ENCODE results near the gene HNRNPA0. TPM values are rescaled to one million over a fixed set of nuclear protein-coding genes. Genes with fewer than 3 reads are reported as not detected.

Gene HNRNPA0
- total RNA-seq, 1 experiment from 2014 or later = 38.9 TPM

- TF ChIP-seq, protein P1, sequence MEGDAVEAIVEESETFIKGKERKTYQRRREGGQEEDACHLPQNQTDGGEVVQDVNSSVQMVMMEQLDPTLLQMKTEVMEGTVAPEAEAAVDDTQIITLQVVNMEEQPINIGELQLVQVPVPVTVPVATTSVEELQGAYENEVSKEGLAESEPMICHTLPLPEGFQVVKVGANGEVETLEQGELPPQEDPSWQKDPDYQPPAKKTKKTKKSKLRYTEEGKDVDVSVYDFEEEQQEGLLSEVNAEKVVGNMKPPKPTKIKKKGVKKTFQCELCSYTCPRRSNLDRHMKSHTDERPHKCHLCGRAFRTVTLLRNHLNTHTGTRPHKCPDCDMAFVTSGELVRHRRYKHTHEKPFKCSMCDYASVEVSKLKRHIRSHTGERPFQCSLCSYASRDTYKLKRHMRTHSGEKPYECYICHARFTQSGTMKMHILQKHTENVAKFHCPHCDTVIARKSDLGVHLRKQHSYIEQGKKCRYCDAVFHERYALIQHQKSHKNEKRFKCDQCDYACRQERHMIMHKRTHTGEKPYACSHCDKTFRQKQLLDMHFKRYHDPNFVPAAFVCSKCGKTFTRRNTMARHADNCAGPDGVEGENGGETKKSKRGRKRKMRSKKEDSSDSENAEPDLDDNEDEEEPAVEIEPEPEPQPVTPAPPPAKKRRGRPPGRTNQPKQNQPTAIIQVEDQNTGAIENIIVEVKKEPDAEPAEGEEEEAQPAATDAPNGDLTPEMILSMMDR (IDR thresholded peaks at IDR 0.05 in 2 of 3, conservative IDR thresholded peaks at IDR 0.05 in 1 of 3; ENCODE audit: borderline replicate concordance in 1 of 3, insufficient read depth in 1 of 3, low read depth in 2 of 3, low read length in 2 of 3) = no peak
- TF ChIP-seq EZH2 (IDR thresholded peaks at IDR 0.05) (no peak), TCF7L2 (IDR thresholded peaks at IDR 0.05; ENCODE audit: borderline replicate concordance, extremely low read depth, insufficient read depth, insufficient read length) (no peak), POLR2AphosphoS5 (IDR thresholded peaks at IDR 0.05; ENCODE audit: low read depth, low read length) (no peak)
Observed at GRCh38 chr5:137796279-137796678, 42.1 kb upstream of the HNRNPA0 start (continued).

DNA sequence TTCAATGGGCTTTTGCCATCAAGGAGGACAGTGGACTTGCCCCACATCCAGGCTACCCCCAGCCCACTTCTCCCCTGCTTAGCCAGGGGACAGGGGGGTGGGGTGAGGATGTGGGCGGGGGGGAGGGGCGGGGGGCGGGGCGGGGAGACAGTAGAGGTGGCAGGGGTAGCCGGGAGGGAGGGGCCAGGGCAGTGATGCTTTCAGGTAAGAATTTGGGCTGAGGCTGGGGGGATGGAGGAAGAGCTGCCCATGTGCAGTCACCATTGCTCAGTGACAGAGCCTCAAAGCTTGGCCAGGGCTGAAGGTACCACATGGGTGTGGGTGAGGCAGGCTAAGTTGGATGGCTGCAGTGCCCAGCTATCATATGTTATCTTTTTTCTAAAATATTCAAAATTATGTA lies 40.7 kb upstream of the HNRNPA0 start:
- ChIA-PET RAD21 (ENCODE audit: low non-redundant PET in 1 of 2, low total read pairs in 2 of 2, uncharacterized antibody in 2 of 2, unreplicated experiment in 2 of 2) (no interaction called here), CTCF (interaction anchor here (1.7 kb wide), 1 partner anchor 16 kb away, joined by 8 read pairs; no protein-coding TSS in a partner anchor)
- no TSS peak for BruUV-seq (replicated peaks)

More for the DNA sequence above, 40.7 kb upstream of the HNRNPA0 start:
- intact Hi-C loops (cut with micrococcal nuclease) = no loop called here
- Histone ChIP-seq H2AFZ (ENCODE audit: low read depth, low read length, poor library complexity, severe bottlenecking) (no peak overlapping the region), H3K27me3 (ENCODE audit: insufficient read depth, low read length) (no peaks in the 10 kb centered on the region), H3K9ac (ENCODE audit: low read length) (no peak overlapping the region), H3K9me3 (ENCODE audit: control insufficient read depth in 1 of 2, insufficient read depth in 1 of 2, low read depth in 1 of 2, low read length in 2 of 2) (no peaks in the 10 kb centered on the region), H3K4me2 (ENCODE audit: low read length) (no peak overlapping the region), H4K20me1 (ENCODE audit: insufficient read depth) (no peaks in the 10 kb centered on the region), H3K79me2 (ENCODE audit: insufficient read depth, low read length) (no peaks in the 10 kb centered on the region), H3K9me2 (ENCODE audit: insufficient read depth) (no peaks in the 10 kb centered on the region), H3K36me3 (ENCODE audit: control insufficient read depth in 1 of 2, insufficient read depth in 2 of 2, low read length in 2 of 2) (no peaks in the 10 kb centered on the region), H3K4me1 (ENCODE audit: control insufficient read depth in 1 of 2, insufficient read depth in 2 of 2, low read length in 2 of 2) (peaks cover 0 to 9% of the 10 kb centered on the region in 2 experiments; a peak in 1 of 4 replicates), H3K27ac (ENCODE audit: low read depth, low read length) (no peak overlapping the region), H3K4me3 (replicated peaks in 1 of 2; ENCODE audit: low read depth in 1 of 2, low read length in 2 of 2) (no peak overlapping the region)
- POLR2A ChIA-PET = no interaction called here
- TF ChIP-seq JUND (IDR thresholded peaks at IDR 0.05) (no peak), YY1 (IDR thresholded peaks at IDR 0.05; ENCODE audit: extremely low read depth, insufficient replicate concordance, low read depth, low read length) (no peak), POLR2AphosphoS5 (IDR thresholded peaks at IDR 0.05; ENCODE audit: low read depth, low read length) (no peak), EGR1 (IDR thresholded peaks at IDR 0.05; ENCODE audit: low read depth) (no peak), TCF7L2 (IDR thresholded peaks at IDR 0.05; ENCODE audit: borderline replicate concordance, extremely low read depth, insufficient read depth, insufficient read length) (no peak), EZH2phosphoT487 (IDR thresholded peaks at IDR 0.05; ENCODE audit: borderline replicate concordance) (no peak), CEBPB (IDR thresholded peaks at IDR 0.05; ENCODE audit: low read depth) (no peak), EZH2 (IDR thresholded peaks at IDR 0.05) (no peak), REST (IDR thresholded peaks at IDR 0.05; ENCODE audit: low read depth) (no peak), ZFX (IDR thresholded peaks at IDR 0.05) (no peak), SP1 (IDR thresholded peaks at IDR 0.05; ENCODE audit: low read depth) (no peak), SIN3A (IDR thresholded peaks at IDR 0.05; ENCODE audit: low read depth) (no peak), FOSL1 (IDR thresholded peaks at IDR 0.05; ENCODE audit: low read depth) (no peak), ZNF274 (IDR thresholded peaks at IDR 0.05; ENCODE audit: low read depth, low read length) (no peak), ELF1 (IDR thresholded peaks at IDR 0.05; ENCODE audit: borderline replicate concordance, low read depth) (no peak), CBX3 (IDR thresholded peaks at IDR 0.05; ENCODE audit: low read depth) (no peak), POLR2A (IDR thresholded peaks at IDR 0.05; ENCODE audit: borderline replicate concordance, extremely low read depth, insufficient read depth, insufficient read length) (no peak), RAD21 (IDR thresholded peaks at IDR 0.05; ENCODE audit: low read depth) (no peak), SRF (IDR thresholded peaks at IDR 0.05; ENCODE audit: low read depth) (no peak)
- TF ChIP-seq, protein P2, sequence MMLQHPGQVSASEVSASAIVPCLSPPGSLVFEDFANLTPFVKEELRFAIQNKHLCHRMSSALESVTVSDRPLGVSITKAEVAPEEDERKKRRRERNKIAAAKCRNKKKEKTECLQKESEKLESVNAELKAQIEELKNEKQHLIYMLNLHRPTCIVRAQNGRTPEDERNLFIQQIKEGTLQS (IDR thresholded peaks at IDR 0.05) = no peak
- ATAC-seq = no peak
- DNase-seq (ENCODE audit: low read depth, low spot score) = no peak
